Right lobe of liver (tissue), 6 donors: ENCODE measurements around the gene HIGD2A. TPM values are rescaled to one million over a fixed set of nuclear protein-coding genes. Genes with fewer than 3 reads are reported as not detected.

Experiments
- ATAC-seq, 4 donors: fragments of 200-7000 bp; cut with Tn5 transposase; one replicate each; pipeline ENCODE4 v1.9.1; 2020; ENCODE audit warnings: mild to moderate bottlenecking in 4 of 4, moderate library complexity in 4 of 4
- DNase-seq, 3 donors: peaks; one replicate each; pipeline ENCODE4 v3.0.0-alpha.2; 2020
- H3K27ac ChIP-seq, 3 donors: fragments of 200-600 bp; one replicate each; pipeline ENCODE4 v1.8.0; 2022
- H3K27me3 ChIP-seq, 2 donors: fragments of 200-600 bp; one replicate each; pipeline ENCODE4 v1.8.0; 2022
- H3K36me3 ChIP-seq, 4 donors: fragments of 200-600 bp; sonication (generic) in 1 of 4; one replicate each; pipeline versions ENCODE4 v1.5.1 to v1.8.0; 2017 to 2022; ENCODE audit warnings: control low read depth in 1 of 4
- H3K4me1 ChIP-seq, 4 donors: fragments of 200-600 bp; sonication (generic) in 1 of 4; one replicate each; pipeline versions ENCODE4 v1.5.1 to v1.8.0; 2017 to 2022; ENCODE audit warnings: control low read depth in 1 of 4
- H3K4me3 ChIP-seq, 3 donors: fragments of 200-600 bp; one replicate each; pipeline ENCODE4 v1.8.0; 2022
- H3K9me3 ChIP-seq, 4 donors: fragments of 200-600 bp; sonication (generic) in 1 of 4; one replicate each; pipeline versions ENCODE4 v1.5.1 to v1.8.0; 2017 to 2022; ENCODE audit warnings: control low read depth in 1 of 4
- CTCF ChIP-seq, 4 donors: fragments of 200-600 bp in 3 of 4; fragments of 450-650 bp in 1 of 4; IDR thresholded peaks; one replicate each; pipeline versions ENCODE4 v1.5.1 to v1.8.0; 2016 to 2022; ENCODE audit warnings: antibody characterized with exemption in 4 of 4, mild to moderate bottlenecking in 2 of 4
- POLR2A ChIP-seq: fragments of 450-650 bp; IDR thresholded peaks from one replicate; pipeline ENCODE4 v1.6.1; 2017; ENCODE audit warnings: antibody characterized with exemption, mild to moderate bottlenecking
- WGBS: methylation state at CpG from one replicate; pipeline ENCODE4 v1.1.6; 2018; ENCODE audit warnings: low coverage, low lambda C conversion rate; ENCODE audit not compliant: insufficient coverage; ENCODE audit errors: missing lambda C conversion rate; 5-methylcytosine and 5-hydroxymethylcytosine counted together
- intact Hi-C, 2 donors: fragments of 100-400 bp; cut with DNase I; formaldehyde crosslinking; loops; one replicate each; pipeline versions ENCODE4 v1.11.2 to v1.14.1; 2022
- total RNA-seq, 6 experiments: library from RNA; depleted of rRNA in 2 of 6; stranded (reverse); fragments of >200 nt in 2 of 6; fragmentation: NEBNext Ultra II Directional in 3 of 6; extraction: Animal tissue kit (Norgen Biotek cat#: 25700) in 3 of 6; gene quantifications; one replicate each; pipeline versions ENCODE4 v1.1.0 to v1.2.4, GENCODE V29; 2016 to 2023
- donor health status: DM: no; HTN: yes; CAD: no.
- donor health status: DM: no; HTN: no; CAD: no.
- donor health status: DM: no; HTN: no; CAD: no.
- donor health status: DM: no; HTN: yes; CAD: no.
- donor health status: DM: no; HTN: yes; CAD: no.

Gene HIGD2A
- total RNA-seq, 6 experiments from 2014 or later: 39.0 to 107 (median 56.5) TPM

GRCh38 chr5:176389135-176390123 is 878 bp downstream of the HIGD2A start:
- ATAC-seq: peak in 3 of 4 donors; percentile 22 to 50 (median 27)
- 28% methylated on average over 20 of the region's 41 CpGs for WGBS

DNA sequence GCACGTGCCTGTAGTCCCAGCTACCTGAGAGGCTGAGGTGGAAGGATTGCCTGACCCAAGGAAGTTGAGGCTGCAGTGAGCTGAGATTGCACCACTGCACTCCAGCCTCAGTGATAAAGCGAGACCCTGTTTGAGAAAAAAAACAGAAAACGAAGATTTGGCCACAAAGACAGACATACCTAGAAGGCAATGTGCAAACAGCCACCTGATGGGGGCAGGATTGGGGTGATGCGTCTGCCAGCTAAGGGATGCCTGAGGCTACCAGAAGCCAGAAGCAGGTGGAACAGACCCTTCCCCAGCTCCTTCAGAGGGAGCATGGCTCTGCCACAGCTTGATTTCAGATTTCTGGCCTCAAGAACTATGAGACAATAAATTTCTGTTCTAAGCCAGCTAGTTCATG is 2.9 kb downstream of the HIGD2A start:
- intact Hi-C loops: no loop called here
- H3K36me3 ChIP-seq: peaks cover 0 to 9% (median 0%) of the 10 kb centered on the region in 4 donors
- WGBS: 88% methylated on average over 3 of the region's 4 CpGs

More at GRCh38 chr5:176389135-176390123, 878 bp downstream of the HIGD2A start:
- Histone ChIP-seq H3K4me1 (peaks cover 0 to 27% (median 6%) of the 10 kb centered on the region in 4 donors), H3K27ac (peak overlapping the region; percentile 87 to 95 (median 91)), H3K27me3 (no peaks in the 10 kb centered on the region), H3K4me3 (peak overlapping the region; percentile 82 to 97 (median 93)), H3K36me3 (peaks cover 0 to 21% (median 6%) of the 10 kb centered on the region in 4 donors), H3K9me3 (no peaks in the 10 kb centered on the region)
- no peak for DNase-seq
- TF ChIP-seq CTCF (IDR thresholded peaks at IDR 0.05) (no peak), POLR2A (peak; percentile 89)
- intact Hi-C loops: no loop called here

GRCh38 chr5:176391999-176392398 is 3.4 kb downstream of the HIGD2A start:
- H3K27ac ChIP-seq: no peak overlapping the region
- WGBS: 76% methylated on average over 3 of the region's 4 CpGs
- intact Hi-C loops: no loop called here
- no peak overlapping the region for H3K4me3 ChIP-seq
- peaks cover 0 to 14% (median 4%) of the 10 kb centered on the region in 4 donors for H3K4me1 ChIP-seq
- H3K36me3 ChIP-seq: peaks cover 0 to 9% (median 0%) of the 10 kb centered on the region in 4 donors
- DNase-seq: no peak
- TF ChIP-seq POLR2A: no peak
- TF ChIP-seq CTCF (IDR thresholded peaks at IDR 0.05): no peak
- H3K27me3 ChIP-seq: no peaks in the 10 kb centered on the region
- ATAC-seq: no peak
- H3K9me3 ChIP-seq: no peaks in the 10 kb centered on the region

More for the DNA sequence above, 2.9 kb downstream of the HIGD2A start:
- no peak overlapping the region for H3K4me3 ChIP-seq
- no peak for ATAC-seq
- no peak overlapping the region for H3K27ac ChIP-seq
- no peak for DNase-seq
- H3K4me1 ChIP-seq: peaks cover 0 to 20% (median 6%) of the 10 kb centered on the region in 4 donors
- no peak for TF ChIP-seq CTCF (IDR thresholded peaks at IDR 0.05)
- no peak for TF ChIP-seq POLR2A
- H3K27me3 ChIP-seq: no peaks in the 10 kb centered on the region
- H3K9me3 ChIP-seq: no peaks in the 10 kb centered on the region

DNA sequence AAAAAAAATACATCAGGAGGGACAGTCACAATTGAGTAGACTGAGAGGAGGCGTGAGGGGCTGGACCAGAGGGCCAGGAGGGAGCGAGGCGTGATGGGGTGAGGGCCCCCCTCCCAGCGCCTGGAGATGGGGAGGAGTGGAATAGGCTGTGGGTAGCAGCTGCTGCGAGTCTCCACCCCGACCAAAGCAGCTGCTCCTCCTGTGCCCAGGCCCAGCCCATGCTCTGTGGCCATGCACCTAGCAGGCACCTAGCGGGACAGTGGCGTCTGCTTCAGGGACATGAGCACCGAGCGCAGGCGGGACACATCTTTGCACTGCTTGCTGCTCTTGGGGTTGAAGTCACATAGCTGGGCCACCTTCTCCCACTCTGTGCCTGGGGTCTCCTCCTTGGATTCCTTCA is 4.0 kb downstream of the HIGD2A start:
- Histone ChIP-seq H3K36me3 (peaks cover 0 to 9% (median 0%) of the 10 kb centered on the region in 4 donors), H3K27me3 (no peaks in the 10 kb centered on the region), H3K27ac (no peak overlapping the region), H3K4me3 (no peak overlapping the region), H3K4me1 (peaks cover 0 to 9% (median 1%) of the 10 kb centered on the region in 4 donors), H3K9me3 (no peaks in the 10 kb centered on the region)
- no peak for DNase-seq
- no CpG with 5 or more reads among the region's 11 CpGs for WGBS
- TF ChIP-seq CTCF (IDR thresholded peaks at IDR 0.05): no peak
- TF ChIP-seq POLR2A: no peak
- intact Hi-C loops: no loop called here
- ATAC-seq: no peak
